Esophagus squamous epithelium (tissue), 5 donors: ENCODE results near the gene KCNS3. TPM values are rescaled to one million over a fixed set of nuclear protein-coding genes. Genes with fewer than 3 reads are reported as not detected.

Experiments
- DNase-seq: peaks from one replicate; lab custom pipeline; 2025; lab: John Stamatoyannopoulos, UW
- H3K27ac ChIP-seq, 4 donors: fragments of 200-600 bp; sonication (generic); one replicate each; pipeline ENCODE4 v1.5.1; 2016 to 2019; ENCODE audit warnings: mild to moderate bottlenecking in 1 of 4
- H3K27me3 ChIP-seq, 4 donors: fragments of 200-600 bp; sonication (generic); 1 replicate in 3 of 4; 2 replicates in 1 of 4; pipeline versions ENCODE4 v1.5.1 to v1.6.0; 2017 to 2021; ENCODE audit warnings: antibody characterized with exemption in 1 of 4
- H3K36me3 ChIP-seq, 3 donors: fragments of 200-600 bp; sonication (generic); one replicate each; pipeline ENCODE4 v1.5.1; 2016 to 2019
- H3K4me1 ChIP-seq, 3 donors: fragments of 200-600 bp; sonication (generic); one replicate each; pipeline ENCODE4 v1.5.1; 2017 to 2019
- H3K4me3 ChIP-seq, 4 donors: fragments of 200-600 bp; sonication (generic); 1 replicate in 3 of 4; 2 replicates in 1 of 4; pipeline ENCODE4 v1.5.1; 2016 to 2019; ENCODE audit warnings: mild to moderate bottlenecking in 2 of 4, moderate library complexity in 1 of 4
- H3K9me3 ChIP-seq, 3 donors: fragments of 200-600 bp; sonication (generic); one replicate each; pipeline ENCODE4 v1.5.1; 2016 to 2019
- CTCF ChIP-seq, 6 experiments: fragments of 450-650 bp in 4 of 6; fragments of 200-600 bp in 2 of 6; sonication (generic) in 2 of 6; IDR thresholded peaks; one replicate each; pipeline ENCODE4 v1.5.1; 2016 to 2019; ENCODE audit warnings: antibody characterized with exemption in 6 of 6, mild to moderate bottlenecking in 4 of 6, moderate library complexity in 4 of 6
- POLR2A ChIP-seq, 4 donors: fragments of 450-650 bp; IDR thresholded peaks; one replicate each; pipeline ENCODE4 v1.6.1; 2017; ENCODE audit warnings: antibody characterized with exemption in 4 of 4, mild to moderate bottlenecking in 4 of 4, moderate library complexity in 3 of 4
- WGBS, 2 donors: methylation state at CpG; one replicate each; pipeline ENCODE4 v1.1.5; 2018; 5-methylcytosine and 5-hydroxymethylcytosine counted together
- intact Hi-C: fragments of 100-400 bp; cut with DNase I; formaldehyde crosslinking; loops from one replicate; pipeline ENCODE4 v1.15.0; 2022
- total RNA-seq, 4 donors: library from RNA; depleted of rRNA; stranded (reverse); fragments of >200 nt; gene quantifications; one replicate each; pipeline ENCODE4 v1.1.0, GENCODE V29; 2016
- donor health status: DM: yes; HTN: yes; CAD: no.

The KCNS3 gene
- total RNA-seq, 4 donors from 2014 or later, result 8.6 to 33.5 (median 21.5) TPM

GRCh38 chr2:17910980-17911379 is 32.5 kb downstream of the KCNS3 start:
- H3K36me3 ChIP-seq, result no peaks in the 10 kb centered on the region
- intact Hi-C loops, result no loop called here
- H3K9me3 ChIP-seq, result no peaks in the 10 kb centered on the region
- TF ChIP-seq POLR2A (IDR thresholded peaks at IDR 0.05) (no peak), CTCF (IDR thresholded peaks at IDR 0.05) (no peak)
- no peaks in the 10 kb centered on the region for H3K27me3 ChIP-seq
- peaks cover 0 to 20% (median 0%) of the 10 kb centered on the region in 3 donors for H3K4me1 ChIP-seq
- H3K27ac ChIP-seq, result no peak overlapping the region
- H3K4me3 ChIP-seq, result no peak overlapping the region
- 61 to 62% methylated on average over 5 of the region's 5 CpGs for WGBS, 2 donors
- no peak for DNase-seq

GRCh38 chr2:17911491-17912260 is 33.2 kb downstream of the KCNS3 start:
- H3K4me3 ChIP-seq, result no peak overlapping the region
- TF ChIP-seq POLR2A (IDR thresholded peaks at IDR 0.05), result no peak
- no peaks in the 10 kb centered on the region for H3K9me3 ChIP-seq
- no peaks in the 10 kb centered on the region for H3K27me3 ChIP-seq
- H3K27ac ChIP-seq, result no peak overlapping the region
- 51 to 62% methylated on average over 5 of the region's 5 CpGs for WGBS, 2 donors
- no peaks in the 10 kb centered on the region for H3K36me3 ChIP-seq
- intact Hi-C loops, result no loop called here
- H3K4me1 ChIP-seq, result peaks cover 0 to 20% (median 0%) of the 10 kb centered on the region in 3 donors
- no peak for DNase-seq

- no peak for TF ChIP-seq POLR2A (IDR thresholded peaks at IDR 0.05)
- TF ChIP-seq CTCF (IDR thresholded peaks at IDR 0.05), result no peak
- intact Hi-C loops, result no loop called here
- no peak for DNase-seq
- Histone ChIP-seq H3K4me1 (peaks cover 0 to 20% (median 0%) of the 10 kb centered on the region in 3 donors), H3K9me3 (no peaks in the 10 kb centered on the region), H3K27ac (no peak overlapping the region), H3K36me3 (no peaks in the 10 kb centered on the region), H3K27me3 (no peaks in the 10 kb centered on the region), H3K4me3 (no peak overlapping the region)
- WGBS, 2 donors, result 47 to 53% methylated on average over 2 to 3 of the region's 5 CpGs
These were observed 33.8 kb downstream of the KCNS3 start for GRCh38 chr2:17912266-17912691.

- H3K36me3 ChIP-seq, result peaks cover 0 to 6% (median 0%) of the 10 kb centered on the region in 3 donors
- H3K4me3 ChIP-seq, result no peak overlapping the region
- WGBS, 2 donors, result 57 to 75% methylated on average over 3 of the region's 3 CpGs
- H3K27me3 ChIP-seq, result no peaks in the 10 kb centered on the region
- H3K9me3 ChIP-seq, result no peaks in the 10 kb centered on the region
- TF ChIP-seq CTCF (IDR thresholded peaks at IDR 0.05) (no peak), POLR2A (IDR thresholded peaks at IDR 0.05) (no peak)
- no peak for DNase-seq
- H3K27ac ChIP-seq, result no peak overlapping the region
- peaks cover 0 to 20% (median 0%) of the 10 kb centered on the region in 3 donors for H3K4me1 ChIP-seq
- intact Hi-C loops, result no loop called here
These were observed 36.6 kb downstream of the KCNS3 start for GRCh38 chr2:17915099-17915498.

- no peaks in the 10 kb centered on the region for H3K27me3 ChIP-seq
- H3K27ac ChIP-seq, result no peak overlapping the region
- H3K9me3 ChIP-seq, result no peaks in the 10 kb centered on the region
- H3K36me3 ChIP-seq, result peaks cover 0 to 6% (median 0%) of the 10 kb centered on the region in 3 donors
- intact Hi-C loops, result no loop called here
- DNase-seq, result no peak
- no peak for TF ChIP-seq CTCF (IDR thresholded peaks at IDR 0.05)
- TF ChIP-seq POLR2A (IDR thresholded peaks at IDR 0.05), result no peak
- H3K4me1 ChIP-seq, result peaks cover 0 to 13% (median 0%) of the 10 kb centered on the region in 3 donors
- 69 to 100% methylated on average over 1 of the region's 1 CpG for WGBS, 2 donors
- no peak overlapping the region for H3K4me3 ChIP-seq
These were observed 37.5 kb downstream of the KCNS3 start for GRCh38 chr2:17915811-17916518.
